Brain pericyte (primary cell): ENCODE measurements around the gene SELENOK.

Source experiments
- DNase-seq: peaks from one replicate; pipeline ENCODE4 v3.0.0-alpha.2; 2012; ENCODE audit warnings: low read depth, low spot score

SELENOK gene

GRCh38 chr3:53842436-53843194, 49.0 kb downstream of the SELENOK start:
- no peak for DNase-seq

- DNase-seq = no peak
Observed at GRCh38 chr3:53841296-53841695, 50.4 kb downstream of the SELENOK start.

- DNase-seq = no peak
Observed at GRCh38 chr3:53837331-53837730, 54.3 kb downstream of the SELENOK start.

- DNase-seq = no peak
Observed at GRCh38 chr3:53836084-53836872, 55.4 kb downstream of the SELENOK start.

- DNase-seq = no peak
Observed at GRCh38 chr3:53835257-53835656, 56.4 kb downstream of the SELENOK start.

- DNase-seq = no peak
Observed at GRCh38 chr3:53834429-53835095, 57.1 kb downstream of the SELENOK start.
